Adrenal gland (tissue), 12 donors: Measurements from ENCODE around the gene MEIOB. TPM values are rescaled to one million over a fixed set of nuclear protein-coding genes. Genes with fewer than 3 reads are reported as not detected.
"Not testable (repeated sequence)": the region's sequence is repeated elsewhere in the genome, so short reads cannot be mapped to it uniquely, and the experiment has no call there.

Experiments used
- DNase-seq, 7 donors: peaks; one replicate each; pipeline ENCODE4 v3.0.0-alpha.2; 2019 to 2020
- H3K27ac ChIP-seq, 5 donors: fragments of 200-600 bp; sonication (generic) in 4 of 5; 1 replicate in 3 of 5; 2 replicates in 2 of 5; pipeline versions ENCODE4 v1.5.1 to v1.8.0; 2016 to 2020; ENCODE audit warnings: mild to moderate bottlenecking in 1 of 5
- H3K27me3 ChIP-seq: fragments of 200-600 bp; 2 replicates; pipeline ENCODE4 v1.8.0; 2021
- H3K36me3 ChIP-seq, 2 donors: fragments of 200-600 bp; replicated peaks in 1 of 2; 1 replicate in 1 of 2; 2 replicates in 1 of 2; pipeline versions ENCODE4 v1.5.1 to v1.8.0; 2018 to 2022
- H3K4me1 ChIP-seq, 2 donors: fragments of 200-600 bp; replicated peaks in 1 of 2; 1 replicate in 1 of 2; 2 replicates in 1 of 2; pipeline versions ENCODE4 v1.5.1 to v1.8.0; 2018 to 2021
- H3K4me3 ChIP-seq, 4 donors: fragments of 200-600 bp; sonication (generic) in 3 of 4; one replicate each; pipeline ENCODE4 v1.5.1; 2016 to 2018
- H3K9me3 ChIP-seq, 3 donors: fragments of 200-600 bp; sonication (generic) in 1 of 3; replicated peaks in 1 of 3; 1 replicate in 2 of 3; 2 replicates in 1 of 3; pipeline versions ENCODE4 v1.5.1 to v1.8.0; 2016 to 2021
- CTCF ChIP-seq, 6 experiments: fragments of 450-650 bp in 4 of 6; fragments of 200-600 bp in 2 of 6; sonication (generic) in 1 of 6; IDR thresholded peaks; 1 replicate in 5 of 6; 2 replicates in 1 of 6; pipeline versions ENCODE4 v1.5.1 to v1.8.0; 2016 to 2021; ENCODE audit warnings: antibody characterized with exemption in 6 of 6, mild to moderate bottlenecking in 2 of 6, moderate library complexity in 1 of 6
- POLR2A ChIP-seq, 2 donors: fragments of 450-650 bp; IDR thresholded peaks; one replicate each; pipeline ENCODE4 v1.6.1; 2017; ENCODE audit warnings: antibody characterized with exemption in 2 of 2, mild to moderate bottlenecking in 2 of 2, moderate library complexity in 1 of 2
- WGBS, 4 donors: extraction: QIAGEN DNeasy Blood & Tissue Kit in 2 of 4; methylation state at CpG; one replicate each; pipeline versions ENCODE4 v1.1.5 to v1.1.7; 2013 to 2017; 5-methylcytosine and 5-hydroxymethylcytosine counted together
- intact Hi-C, 2 donors: fragments of 100-400 bp; cut with DNase I; formaldehyde crosslinking; loops; one replicate each; pipeline versions ENCODE4 v1.14.1 to v1.15.0; 2022 to 2023
- polyA plus RNA-seq, 3 donors: library from polyadenylated mRNA; stranded (reverse); fragments of 200-250 nt in 2 of 3; fragments of 350-450 nt in 1 of 3; fragmentation: Illumina TruSeq in 1 of 3; extraction: RNeasy Lipid Tissue Mini Kit (QIAGEN cat#74804) in 1 of 3; gene quantifications; one replicate each; pipeline ENCODE4 v1.2.3, GENCODE V29; 2013 to 2014
- total RNA-seq, 9 donors: library from RNA; depleted of rRNA in 4 of 9; stranded (reverse); fragments of >200 nt in 4 of 9; fragments of 120-200 nt in 1 of 9; fragmentation: NEBNext Ultra II Directional in 1 of 9; extraction: Animal tissue kit (Norgen Biotek cat#: 25700) in 1 of 9; gene quantifications; one replicate each; pipeline versions ENCODE4 v1.1.0 to v1.2.4, GENCODE V29; 2013 to 2023
- donor health status: healthy with polysubstance abuse.
- donor health status: Bipolar disorder and iron deficiency.
- donor health status: DM: yes; HTN: yes; CAD: no.
- donor health status: DM: no; HTN: no; CAD: no.
- donor health status: DM: no; HTN: no; CAD: no.
- donor health status: DM: yes; HTN: yes; CAD: no.

Gene MEIOB
- total and polyA plus RNA-seq, 12 donors: 0.23 TPM; not detected in 11

- intact Hi-C loops: no loop called here
- no peaks in the 10 kb centered on the region for H3K36me3 ChIP-seq
- TF ChIP-seq POLR2A (IDR thresholded peaks at IDR 0.05) (no peak), CTCF (IDR thresholded peaks at IDR 0.05) (peak in 4 of 6 experiments; percentile 9 to 26 (median 18))
- no peaks in the 10 kb centered on the region for H3K9me3 ChIP-seq
- peak in 1 of 7 donors; percentile 20 for DNase-seq
- 50 to 54% (median 50%) methylated on average over 13 of the region's 13 CpGs for WGBS, 4 donors
- no peak overlapping the region for H3K4me3 ChIP-seq
- H3K27ac ChIP-seq: no peak overlapping the region
- peaks cover 24% of the 10 kb centered on the region for H3K27me3 ChIP-seq
- H3K4me1 ChIP-seq: no peaks in the 10 kb centered on the region
Observed at GRCh38 chr16:1884155-1884760, 12.3 kb upstream of the MEIOB start.

DNA sequence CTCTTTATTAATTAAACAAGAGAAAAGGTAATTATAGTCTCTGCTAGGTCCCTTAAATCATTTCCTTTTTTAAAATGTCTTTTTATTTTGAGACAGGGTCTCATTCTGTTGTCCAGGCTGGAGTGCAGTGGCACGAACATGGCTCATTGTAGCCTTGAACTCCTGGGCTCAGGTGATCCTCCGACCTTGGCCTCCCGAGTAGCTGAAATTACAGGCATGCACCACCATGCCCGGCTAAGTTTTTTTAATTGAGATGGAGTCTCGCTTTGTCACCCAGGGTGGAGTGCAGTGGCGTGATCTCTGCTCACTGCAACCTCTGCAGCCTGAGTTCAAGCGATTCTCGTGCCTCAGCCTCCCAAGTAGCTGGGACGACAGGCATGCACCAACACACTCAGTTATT, 9.2 kb upstream of the MEIOB start:
- intact Hi-C loops, H3K36me3 ChIP-seq, DNase-seq, H3K9me3 ChIP-seq, H3K4me3 ChIP-seq, H3K27ac ChIP-seq, H3K4me1 ChIP-seq: not testable (repeated sequence)
- 76 to 79% (median 76%) methylated on average over 9 of the region's 9 CpGs for WGBS, 4 donors
- peaks cover 28% of the 10 kb centered on the region for H3K27me3 ChIP-seq

- DNase-seq: no peak
- Histone ChIP-seq H3K9me3 (no peaks in the 10 kb centered on the region), H3K4me1 (no peaks in the 10 kb centered on the region), H3K27me3 (peaks cover 39% of the 10 kb centered on the region), H3K4me3 (no peak overlapping the region), H3K36me3 (no peaks in the 10 kb centered on the region), H3K27ac (no peak overlapping the region)
- intact Hi-C loops: no loop called here
- 37 to 59% (median 50%) methylated on average over 2 of the region's 2 CpGs for WGBS, 4 donors
- TF ChIP-seq POLR2A (IDR thresholded peaks at IDR 0.05): no peak
- TF ChIP-seq CTCF (IDR thresholded peaks at IDR 0.05): no peak
Observed at GRCh38 chr16:1879477-1879876, 7.5 kb upstream of the MEIOB start.

DNA sequence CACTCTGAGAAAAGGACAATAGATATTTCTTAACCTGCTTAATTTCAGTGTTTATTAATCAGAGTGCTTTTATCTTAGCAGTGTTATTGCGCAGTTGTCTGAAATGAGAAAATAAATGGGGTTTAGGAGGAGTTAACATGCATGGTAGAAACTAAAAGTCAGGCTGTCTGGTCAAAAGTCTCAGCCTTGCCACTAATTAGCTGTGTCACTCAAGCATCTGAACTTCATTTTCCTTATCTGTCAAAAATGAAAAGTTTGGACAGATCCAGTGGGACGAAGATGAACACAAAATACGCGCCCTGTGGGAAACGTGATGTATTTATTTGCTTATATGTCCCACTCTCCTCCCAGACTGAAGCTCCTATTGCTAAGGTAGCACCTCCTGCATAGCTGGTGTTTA, 6.3 kb upstream of the MEIOB start:
- WGBS, 4 donors: 65 to 77% (median 69%) methylated on average over 5 of the region's 5 CpGs
- H3K27ac ChIP-seq: no peak overlapping the region
- TF ChIP-seq POLR2A (IDR thresholded peaks at IDR 0.05): no peak
- TF ChIP-seq CTCF (IDR thresholded peaks at IDR 0.05): no peak
- H3K27me3 ChIP-seq: peaks cover 39% of the 10 kb centered on the region
- no peak overlapping the region for H3K4me3 ChIP-seq
- no peaks in the 10 kb centered on the region for H3K9me3 ChIP-seq
- no peaks in the 10 kb centered on the region for H3K36me3 ChIP-seq
- intact Hi-C loops: no loop called here
- H3K4me1 ChIP-seq: no peaks in the 10 kb centered on the region
- DNase-seq: no peak

- peaks cover 39% of the 10 kb centered on the region for H3K27me3 ChIP-seq
- TF ChIP-seq POLR2A (IDR thresholded peaks at IDR 0.05): no peak
- no peak for TF ChIP-seq CTCF (IDR thresholded peaks at IDR 0.05)
- no peak overlapping the region for H3K27ac ChIP-seq
- no peaks in the 10 kb centered on the region for H3K4me1 ChIP-seq
- 50 to 62% (median 59%) methylated on average over 6 to 11 of the region's 11 CpGs for WGBS, 4 donors
- no peak overlapping the region for H3K4me3 ChIP-seq
- intact Hi-C loops: no loop called here
- no peaks in the 10 kb centered on the region for H3K9me3 ChIP-seq
- DNase-seq: no peak
- H3K36me3 ChIP-seq: no peaks in the 10 kb centered on the region
Observed at GRCh38 chr16:1877804-1878203, 5.8 kb upstream of the MEIOB start.
